A673 (cell line): ENCODE data around the gene MET. TPM values are rescaled to one million over a fixed set of nuclear protein-coding genes. Genes with fewer than 3 reads are reported as not detected.

Source experiments
- BruUV-seq: library from RNA; stranded (reverse); fragments of 400-500 nt; replicated peaks from 2 replicates; lab custom pipeline; 2021; lab: Mats Ljungman, UMichigan
- CTCF ChIA-PET: fragments of 300-600 bp; sonication (Branson Sonifier 250); formaldehyde crosslinking; loops from one replicate; lab custom pipeline; 2022; ENCODE audit warnings: antibody characterized with exemption; lab: Charles Lee
- POLR2A ChIA-PET: fragments of 300-600 bp; sonication (Branson Sonifier 250); formaldehyde crosslinking; loops from one replicate; lab custom pipeline; 2022; ENCODE audit warnings: antibody characterized with exemption; ENCODE audit not compliant: low non-redundant PET; lab: Charles Lee
- DNase-seq: peaks from one replicate; pipeline ENCODE4 v3.0.0-alpha.2; 2015; ENCODE audit warnings: low spot score
- H3K27ac ChIP-seq: fragments of 200-600 bp; sonication (generic); 2 replicates; pipeline ENCODE4 v1.5.1; 2016; ENCODE audit warnings: mixed run types, low read depth, mild to moderate bottlenecking, mixed read lengths, antibody characterized with exemption, low read length; ENCODE audit not compliant: poor library complexity, severe bottlenecking
- H3K27me3 ChIP-seq: fragments of 200-600 bp; sonication (generic); replicated peaks from 2 replicates; pipeline ENCODE4 v1.6.1; 2017; ENCODE audit warnings: mixed run types, low read depth, mild to moderate bottlenecking, mixed read lengths, antibody characterized with exemption, low read length; ENCODE audit not compliant: insufficient read depth, poor library complexity
- H3K36me3 ChIP-seq: fragments of 200-600 bp; sonication (generic); 2 replicates; pipeline ENCODE4 v1.6.1; 2016; ENCODE audit warnings: mixed run types, mild to moderate bottlenecking, mixed read lengths, antibody characterized with exemption, low read length; ENCODE audit not compliant: insufficient read depth, poor library complexity, severe bottlenecking
- H3K4me1 ChIP-seq: fragments of 200-600 bp; sonication (generic); 2 replicates; pipeline ENCODE4 v1.6.1; 2017; ENCODE audit warnings: mixed run types, mild to moderate bottlenecking, mixed read lengths, antibody characterized with exemption, low read length; ENCODE audit not compliant: insufficient read depth, poor library complexity, severe bottlenecking
- H3K4me3 ChIP-seq: fragments of 200-600 bp; sonication (generic); 2 replicates; pipeline ENCODE4 v1.5.1; 2016; ENCODE audit warnings: low read depth, mixed run types, mild to moderate bottlenecking, mixed read lengths, low read length; ENCODE audit not compliant: poor library complexity, severe bottlenecking
- H3K9me3 ChIP-seq: fragments of 200-600 bp; sonication (generic); 2 replicates; pipeline ENCODE4 v1.6.1; 2016; ENCODE audit warnings: mixed run types, low read depth, mild to moderate bottlenecking, mixed read lengths, antibody characterized with exemption, low read length; ENCODE audit not compliant: poor library complexity, severe bottlenecking
- EZH2 ChIP-seq: fragments of 200-600 bp; sonication (generic); IDR thresholded peaks from 2 replicates; pipeline ENCODE4 v1.6.1; 2017; ENCODE audit warnings: borderline replicate concordance, low read depth, mild to moderate bottlenecking, mixed read lengths, antibody characterized with exemption, low read length; ENCODE audit not compliant: poor library complexity, severe bottlenecking
- intact Hi-C: fragments of 100-400 bp; cut with micrococcal nuclease; formaldehyde crosslinking; loops from one replicate; pipeline ENCODE4 v1.10.0; 2022; ENCODE audit not compliant: unreplicated experiment
- total RNA-seq: library from RNA; stranded (reverse); gene quantifications from 2 replicates; pipeline ENCODE4 v1.2.3, GENCODE V29; 2021
- TF ChIP-seq, protein P1 (sequence below): fragments of 300-800, 200-600 bp; sonication (generic); conservative IDR thresholded peaks from 2 replicates; pipeline ENCODE4 v1.5.1; 2017; ENCODE audit warnings: low read depth, mild to moderate bottlenecking, antibody characterized with exemption, low read length, moderate library complexity, mixed read lengths

Gene MET
- total RNA-seq, 1 experiment from 2014 or later, result 6.8 TPM

DNA sequence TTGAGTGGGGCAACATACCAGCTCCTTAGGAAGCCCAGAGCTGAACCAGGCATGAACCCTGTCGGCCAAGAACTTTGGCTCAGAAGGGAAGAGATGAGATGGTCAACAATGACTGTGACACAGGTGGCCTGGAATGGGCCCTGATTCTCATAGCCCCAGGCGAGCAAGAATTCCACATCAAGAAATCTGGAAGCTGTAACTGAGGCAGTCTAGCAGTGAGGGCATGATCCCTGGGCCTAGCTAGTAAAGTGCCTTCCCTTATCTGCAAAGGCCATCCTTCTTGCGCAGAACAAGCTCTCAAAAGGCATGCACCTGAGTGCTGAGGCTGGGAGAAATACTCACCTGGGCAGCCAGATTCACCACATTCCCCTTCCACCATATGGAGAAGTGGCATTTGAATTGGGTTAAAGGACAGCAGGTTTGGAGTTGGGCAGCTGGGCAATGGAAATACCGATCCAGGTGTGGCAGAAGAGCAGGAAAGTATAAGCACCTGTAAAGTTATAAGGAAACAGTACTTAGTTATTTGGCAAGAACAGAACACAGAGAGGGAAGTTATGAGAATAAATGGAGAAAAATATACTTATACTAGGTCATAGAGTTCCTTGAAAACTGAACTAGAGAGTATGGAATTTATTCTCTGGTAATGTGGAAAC is 111.8 kb downstream of the MET start:
- Histone ChIP-seq H3K36me3 (no peaks in the 10 kb centered on the region), H3K27me3 (no peaks in the 10 kb centered on the region), H3K4me1 (peaks cover 27% of the 10 kb centered on the region), H3K27ac (no peak overlapping the region), H3K4me3 (no peak overlapping the region), H3K9me3 (no peaks in the 10 kb centered on the region)
- intact Hi-C loops, result no loop called here
- ChIA-PET CTCF (no interaction called here), POLR2A (no interaction called here)
- no peak for DNase-seq
- no TSS peak for BruUV-seq
- TF ChIP-seq EZH2, result no peak
- TF ChIP-seq, protein P1, sequence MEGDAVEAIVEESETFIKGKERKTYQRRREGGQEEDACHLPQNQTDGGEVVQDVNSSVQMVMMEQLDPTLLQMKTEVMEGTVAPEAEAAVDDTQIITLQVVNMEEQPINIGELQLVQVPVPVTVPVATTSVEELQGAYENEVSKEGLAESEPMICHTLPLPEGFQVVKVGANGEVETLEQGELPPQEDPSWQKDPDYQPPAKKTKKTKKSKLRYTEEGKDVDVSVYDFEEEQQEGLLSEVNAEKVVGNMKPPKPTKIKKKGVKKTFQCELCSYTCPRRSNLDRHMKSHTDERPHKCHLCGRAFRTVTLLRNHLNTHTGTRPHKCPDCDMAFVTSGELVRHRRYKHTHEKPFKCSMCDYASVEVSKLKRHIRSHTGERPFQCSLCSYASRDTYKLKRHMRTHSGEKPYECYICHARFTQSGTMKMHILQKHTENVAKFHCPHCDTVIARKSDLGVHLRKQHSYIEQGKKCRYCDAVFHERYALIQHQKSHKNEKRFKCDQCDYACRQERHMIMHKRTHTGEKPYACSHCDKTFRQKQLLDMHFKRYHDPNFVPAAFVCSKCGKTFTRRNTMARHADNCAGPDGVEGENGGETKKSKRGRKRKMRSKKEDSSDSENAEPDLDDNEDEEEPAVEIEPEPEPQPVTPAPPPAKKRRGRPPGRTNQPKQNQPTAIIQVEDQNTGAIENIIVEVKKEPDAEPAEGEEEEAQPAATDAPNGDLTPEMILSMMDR, result no peak

- POLR2A ChIA-PET, result no interaction called here
- TF ChIP-seq EZH2, result no peak
- TF ChIP-seq, protein P1, result no peak
- CTCF ChIA-PET, result no interaction called here
These were observed 112.7 kb downstream of the MET start for GRCh38 chr7:116784647-116785046.

GRCh38 chr7:116785843-116786242 is 113.8 kb downstream of the MET start:
- Histone ChIP-seq H3K9me3 (no peaks in the 10 kb centered on the region), H3K4me1 (peaks cover 22% of the 10 kb centered on the region), H3K36me3 (no peaks in the 10 kb centered on the region), H3K4me3 (no peak overlapping the region), H3K27me3 (no peaks in the 10 kb centered on the region), H3K27ac (no peak overlapping the region)
- no peak for TF ChIP-seq EZH2
- TF ChIP-seq, protein P1, result no peak
- ChIA-PET POLR2A (no interaction called here), CTCF (no interaction called here)
- no peak for DNase-seq
- BruUV-seq, result no TSS peak
- intact Hi-C loops, result loop anchor here (5.0 kb wide), 1 partner anchor 194 kb away; no protein-coding TSS in a partner anchor

More at GRCh38 chr7:116784647-116785046, 112.7 kb downstream of the MET start:
- BruUV-seq, result no TSS peak
- Histone ChIP-seq H3K27ac (no peak overlapping the region), H3K27me3 (no peaks in the 10 kb centered on the region), H3K36me3 (no peaks in the 10 kb centered on the region), H3K4me1 (peaks cover 27% of the 10 kb centered on the region), H3K4me3 (no peak overlapping the region), H3K9me3 (no peaks in the 10 kb centered on the region)
- intact Hi-C loops, result loop anchor here (5.0 kb wide), 1 partner anchor 192 kb away; no protein-coding TSS in a partner anchor
- DNase-seq, result no peak
